Parathyroid adenoma (tissue), 2 donors: ENCODE data around the gene SELENOF.

Experiments
- H2AFZ ChIP-seq: fragments of 300-600 bp; sonication (generic); one replicate; pipeline ENCODE4 v1.7.0; 2017; ENCODE audit warnings: antibody characterized with exemption, mild to moderate bottlenecking
- H3K27ac ChIP-seq: fragments of 300-600 bp; sonication (generic); one replicate; pipeline ENCODE4 v1.7.0; 2017
- H3K27me3 ChIP-seq: fragments of 300-600 bp; sonication (generic); one replicate; pipeline ENCODE4 v1.7.0; 2017; ENCODE audit warnings: low read length; ENCODE audit not compliant: control insufficient read depth, insufficient read depth
- H3K36me3 ChIP-seq: fragments of 300-600 bp; sonication (generic); one replicate; pipeline ENCODE4 v1.7.0; 2017; ENCODE audit warnings: low read length; ENCODE audit not compliant: control insufficient read depth, insufficient read depth
- H3K4me1 ChIP-seq: fragments of 300-600 bp; sonication (generic); one replicate; pipeline ENCODE4 v1.7.0; 2017; ENCODE audit warnings: control low read depth
- H3K4me2 ChIP-seq: fragments of 300-600 bp; sonication (generic); one replicate; pipeline ENCODE4 v1.7.0; 2017; ENCODE audit warnings: low read length
- H3K4me3 ChIP-seq: fragments of 300-600 bp; sonication (generic); one replicate; pipeline ENCODE4 v1.7.0; 2017; ENCODE audit warnings: low read depth, low read length
- H3K79me2 ChIP-seq: fragments of 300-600 bp; sonication (generic); one replicate; pipeline ENCODE4 v1.7.0; 2017; ENCODE audit warnings: control low read depth
- H3K9ac ChIP-seq: fragments of 300-600 bp; sonication (generic); one replicate; pipeline ENCODE4 v1.7.0; 2017; ENCODE audit warnings: mild to moderate bottlenecking
- H3K9me3 ChIP-seq: fragments of 300-600 bp; sonication (generic); one replicate; pipeline ENCODE4 v1.7.0; 2017; ENCODE audit warnings: low read length; ENCODE audit not compliant: control insufficient read depth
- CTCF ChIP-seq: fragments of 300-600 bp; sonication (generic); IDR thresholded peaks from one replicate; pipeline ENCODE4 v1.7.0; 2017; ENCODE audit warnings: antibody characterized with exemption, mild to moderate bottlenecking
- donor health status: primary hyperparathyroidism.

SELENOF gene

GRCh38 chr1:86860020-86860419 lies 53.9 kb downstream of the SELENOF start:
- no peaks in the 10 kb centered on the region for H3K36me3 ChIP-seq
- no peak overlapping the region for H3K4me3 ChIP-seq
- no peak overlapping the region for H3K9ac ChIP-seq

GRCh38 chr1:86858524-86859261 lies 55.2 kb downstream of the SELENOF start:
- no peak overlapping the region for H3K27ac ChIP-seq
- no peak overlapping the region for H3K4me3 ChIP-seq
- H3K79me2 ChIP-seq = no peaks in the 10 kb centered on the region
- H3K4me1 ChIP-seq = no peaks in the 10 kb centered on the region
- no peak overlapping the region for H3K4me2 ChIP-seq
- H3K9me3 ChIP-seq = no peaks in the 10 kb centered on the region
- no peak for TF ChIP-seq CTCF
- H3K27me3 ChIP-seq = no peaks in the 10 kb centered on the region
- H3K36me3 ChIP-seq = no peaks in the 10 kb centered on the region
- no peak overlapping the region for H2AFZ ChIP-seq
- H3K9ac ChIP-seq = no peak overlapping the region

More at GRCh38 chr1:86860020-86860419, 53.9 kb downstream of the SELENOF start:
- H3K4me1 ChIP-seq = no peaks in the 10 kb centered on the region
- no peaks in the 10 kb centered on the region for H3K9me3 ChIP-seq
- no peak overlapping the region for H3K27ac ChIP-seq
- H3K27me3 ChIP-seq = no peaks in the 10 kb centered on the region
- no peak overlapping the region for H2AFZ ChIP-seq
- H3K79me2 ChIP-seq = no peaks in the 10 kb centered on the region
- H3K4me2 ChIP-seq = no peak overlapping the region
- no peak for TF ChIP-seq CTCF

DNA sequence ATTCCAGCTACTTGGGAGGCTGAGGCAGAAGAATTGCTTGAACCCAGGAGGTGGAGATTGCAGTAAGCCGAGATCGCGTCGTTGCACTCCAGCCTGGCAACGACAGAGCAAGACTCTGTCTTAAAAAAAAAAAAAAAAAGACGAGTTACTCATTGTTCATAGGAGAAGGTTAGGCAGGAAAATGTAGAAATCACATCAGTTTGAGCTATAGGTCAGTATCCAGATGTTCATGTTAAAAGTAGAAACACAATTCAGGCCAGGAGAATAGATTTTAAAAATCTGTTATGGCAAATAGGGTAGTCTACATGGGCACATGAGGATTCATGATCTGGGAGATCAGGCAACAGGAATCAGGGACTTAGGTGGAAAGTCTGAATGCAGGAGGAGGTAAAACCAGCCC lies 57.7 kb downstream of the SELENOF start:
- no peaks in the 10 kb centered on the region for H3K4me1 ChIP-seq
- no peaks in the 10 kb centered on the region for H3K79me2 ChIP-seq
- no peaks in the 10 kb centered on the region for H3K9me3 ChIP-seq
- H3K9ac ChIP-seq = no peak overlapping the region
- no peak overlapping the region for H2AFZ ChIP-seq
- H3K4me3 ChIP-seq = no peak overlapping the region
- TF ChIP-seq CTCF = no peak
- no peaks in the 10 kb centered on the region for H3K27me3 ChIP-seq
- no peaks in the 10 kb centered on the region for H3K36me3 ChIP-seq
- no peak overlapping the region for H3K27ac ChIP-seq
- H3K4me2 ChIP-seq = no peak overlapping the region

- no peak for TF ChIP-seq CTCF
- no peak overlapping the region for H3K9ac ChIP-seq
- no peaks in the 10 kb centered on the region for H3K79me2 ChIP-seq
- no peaks in the 10 kb centered on the region for H3K27me3 ChIP-seq
- no peaks in the 10 kb centered on the region for H3K4me1 ChIP-seq
- no peak overlapping the region for H3K4me2 ChIP-seq
- no peak overlapping the region for H3K27ac ChIP-seq
- no peaks in the 10 kb centered on the region for H3K36me3 ChIP-seq
- H3K9me3 ChIP-seq = no peaks in the 10 kb centered on the region
- H2AFZ ChIP-seq = no peak overlapping the region
- H3K4me3 ChIP-seq = no peak overlapping the region
Observed at GRCh38 chr1:86854352-86854751, 59.6 kb downstream of the SELENOF start.
